ENCODE measurements around the gene DEFB108B.
"Not testable (repeated sequence)": the region's sequence is repeated elsewhere in the genome, so short reads cannot be mapped to it uniquely, and the experiment has no call there.

The DEFB108B gene

GRCh38 chr11:71801026-71801425 is 32.0 kb upstream of the DEFB108B start:
- H3K4me1 Mint-ChIP-seq (ENCODE audit: low read depth); H3K27ac Mint-ChIP-seq; H3K36me3 Mint-ChIP-seq; H3K9me3 Mint-ChIP-seq (ENCODE audit: low read depth); H3K27me3 Mint-ChIP-seq; H3K4me3 Mint-ChIP-seq: not testable (repeated sequence)

GRCh38 chr11:71802874-71803273 is 30.1 kb upstream of the DEFB108B start:
- not testable (repeated sequence) for H3K4me1 Mint-ChIP-seq (ENCODE audit: low read depth); H3K9me3 Mint-ChIP-seq (ENCODE audit: low read depth); H3K27ac Mint-ChIP-seq; H3K36me3 Mint-ChIP-seq; H3K4me3 Mint-ChIP-seq; H3K27me3 Mint-ChIP-seq

GRCh38 chr11:71804158-71804947 is 28.6 kb upstream of the DEFB108B start:
- H3K36me3 Mint-ChIP-seq; H3K27ac Mint-ChIP-seq; H3K4me3 Mint-ChIP-seq; H3K4me1 Mint-ChIP-seq (ENCODE audit: low read depth); H3K27me3 Mint-ChIP-seq; H3K9me3 Mint-ChIP-seq (ENCODE audit: low read depth): not testable (repeated sequence)

GRCh38 chr11:71812529-71812928 is 20.5 kb upstream of the DEFB108B start:
- H3K27me3 Mint-ChIP-seq; H3K9me3 Mint-ChIP-seq (ENCODE audit: low read depth); H3K36me3 Mint-ChIP-seq; H3K27ac Mint-ChIP-seq; H3K4me1 Mint-ChIP-seq (ENCODE audit: low read depth): not testable (repeated sequence)
- H3K4me3 Mint-ChIP-seq, result peak overlapping the region; percentile 69

- not testable (repeated sequence) for H3K27me3 Mint-ChIP-seq; H3K36me3 Mint-ChIP-seq; H3K4me1 Mint-ChIP-seq (ENCODE audit: low read depth); H3K9me3 Mint-ChIP-seq (ENCODE audit: low read depth)
- Mint-ChIP-seq H3K4me3 (peak overlapping the region; percentile 74), H3K27ac (peak overlapping the region; percentile 67)
Observed at GRCh38 chr11:71813481-71814355, 19.3 kb upstream of the DEFB108B start.

- H3K9me3 Mint-ChIP-seq (ENCODE audit: low read depth); H3K4me3 Mint-ChIP-seq; H3K36me3 Mint-ChIP-seq; H3K27ac Mint-ChIP-seq; H3K4me1 Mint-ChIP-seq (ENCODE audit: low read depth); H3K27me3 Mint-ChIP-seq: not testable (repeated sequence)
Observed at GRCh38 chr11:71821539-71821938, 11.5 kb upstream of the DEFB108B start.

- H3K27ac Mint-ChIP-seq; H3K9me3 Mint-ChIP-seq (ENCODE audit: low read depth); H3K27me3 Mint-ChIP-seq; H3K4me3 Mint-ChIP-seq; H3K36me3 Mint-ChIP-seq; H3K4me1 Mint-ChIP-seq (ENCODE audit: low read depth): not testable (repeated sequence)
Observed at GRCh38 chr11:71829247-71829646, 3.8 kb upstream of the DEFB108B start.

- H3K9me3 Mint-ChIP-seq (ENCODE audit: low read depth); H3K4me3 Mint-ChIP-seq; H3K27me3 Mint-ChIP-seq; H3K27ac Mint-ChIP-seq; H3K4me1 Mint-ChIP-seq (ENCODE audit: low read depth); H3K36me3 Mint-ChIP-seq: not testable (repeated sequence)
Observed at GRCh38 chr11:71829686-71830085, 3.3 kb upstream of the DEFB108B start.

- not testable (repeated sequence) for H3K4me1 Mint-ChIP-seq (ENCODE audit: low read depth); H3K36me3 Mint-ChIP-seq; H3K27me3 Mint-ChIP-seq; H3K4me3 Mint-ChIP-seq; H3K9me3 Mint-ChIP-seq (ENCODE audit: low read depth); H3K27ac Mint-ChIP-seq
Observed at GRCh38 chr11:71842720-71843119, 9.7 kb downstream of the DEFB108B start.

- H3K4me1 Mint-ChIP-seq (ENCODE audit: low read depth); H3K36me3 Mint-ChIP-seq; H3K27me3 Mint-ChIP-seq; H3K27ac Mint-ChIP-seq; H3K4me3 Mint-ChIP-seq: not testable (repeated sequence)
- H3K9me3 Mint-ChIP-seq (ENCODE audit: low read depth), result peaks cover 11% of the 10 kb centered on the region
Observed at GRCh38 chr11:71843355-71843754, 10.4 kb downstream of the DEFB108B start.

- Mint-ChIP-seq H3K27me3 (no peaks in the 10 kb centered on the region), H3K4me1 (ENCODE audit: low read depth) (no peaks in the 10 kb centered on the region)
Observed at GRCh38 chr11:71843858-71844257, 10.9 kb downstream of the DEFB108B start.

GRCh38 chr11:71853895-71854294 is 20.9 kb downstream of the DEFB108B start:
- H3K27me3 Mint-ChIP-seq; H3K9me3 Mint-ChIP-seq (ENCODE audit: low read depth); H3K4me3 Mint-ChIP-seq; H3K27ac Mint-ChIP-seq; H3K4me1 Mint-ChIP-seq (ENCODE audit: low read depth): not testable (repeated sequence)
- peaks cover 12% of the 10 kb centered on the region for H3K36me3 Mint-ChIP-seq

More at GRCh38 chr11:71843858-71844257, 10.9 kb downstream of the DEFB108B start:
- Mint-ChIP-seq H3K4me3 (no peak overlapping the region), H3K27ac (no peak overlapping the region), H3K9me3 (ENCODE audit: low read depth) (peaks cover 11% of the 10 kb centered on the region), H3K36me3 (peaks cover 4% of the 10 kb centered on the region)

- not testable (repeated sequence) for H3K9me3 Mint-ChIP-seq (ENCODE audit: low read depth); H3K4me3 Mint-ChIP-seq; H3K4me1 Mint-ChIP-seq (ENCODE audit: low read depth); H3K27ac Mint-ChIP-seq; H3K36me3 Mint-ChIP-seq; H3K27me3 Mint-ChIP-seq
Observed at GRCh38 chr11:71855880-71856279, 22.9 kb downstream of the DEFB108B start.

GRCh38 chr11:71860835-71861234 is 27.8 kb downstream of the DEFB108B start:
- H3K27me3 Mint-ChIP-seq; H3K4me1 Mint-ChIP-seq (ENCODE audit: low read depth); H3K36me3 Mint-ChIP-seq; H3K27ac Mint-ChIP-seq; H3K9me3 Mint-ChIP-seq (ENCODE audit: low read depth); H3K4me3 Mint-ChIP-seq: not testable (repeated sequence)

GRCh38 chr11:71863978-71864627 is 31.1 kb downstream of the DEFB108B start:
- H3K4me3 Mint-ChIP-seq; H3K9me3 Mint-ChIP-seq (ENCODE audit: low read depth); H3K36me3 Mint-ChIP-seq; H3K4me1 Mint-ChIP-seq (ENCODE audit: low read depth); H3K27me3 Mint-ChIP-seq; H3K27ac Mint-ChIP-seq: not testable (repeated sequence)
